Tibial nerve (tissue), 4 donors: ENCODE measurements around the gene ATXN7L1. TPM values are rescaled to one million over a fixed set of nuclear protein-coding genes. Genes with fewer than 3 reads are reported as not detected.

ENCODE experiments used
- DNase-seq, 2 donors: peaks; one replicate each; pipeline ENCODE4 v3.0.0-alpha.2; 2019; ENCODE audit warnings: low spot score in 2 of 2
- H3K27ac ChIP-seq, 4 donors: fragments of 200-600 bp; sonication (generic) in 3 of 4; one replicate each; pipeline ENCODE4 v1.5.1; 2017 to 2019; ENCODE audit warnings: mild to moderate bottlenecking in 1 of 4
- H3K27me3 ChIP-seq, 2 donors: fragments of 200-600 bp; sonication (generic) in 1 of 2; one replicate each; pipeline versions ENCODE4 v1.5.1 to v1.6.0; 2017 to 2019
- H3K36me3 ChIP-seq, 3 donors: fragments of 200-600 bp; sonication (generic); one replicate each; pipeline ENCODE4 v1.5.1; 2018 to 2019
- H3K4me1 ChIP-seq, 4 donors: fragments of 200-600 bp; sonication (generic) in 3 of 4; one replicate each; pipeline ENCODE4 v1.5.1; 2017 to 2019
- H3K4me3 ChIP-seq, 4 donors: fragments of 200-600 bp; sonication (generic) in 3 of 4; one replicate each; pipeline ENCODE4 v1.5.1; 2017 to 2019; ENCODE audit warnings: mild to moderate bottlenecking in 1 of 4, moderate library complexity in 1 of 4
- H3K9me3 ChIP-seq, 4 donors: fragments of 200-600 bp; sonication (generic) in 3 of 4; one replicate each; pipeline ENCODE4 v1.5.1; 2017 to 2019
- EP300 ChIP-seq, 2 donors: sonication (generic); formaldehyde crosslinking; IDR thresholded peaks; one replicate each; pipeline ENCODE4 v1.6.1; 2017; ENCODE audit warnings: antibody characterized with exemption in 2 of 2, mild to moderate bottlenecking in 1 of 2
- POLR2A ChIP-seq, 2 donors: fragments of 450-650 bp; IDR thresholded peaks; one replicate each; pipeline ENCODE4 v1.6.1; 2017; ENCODE audit warnings: antibody characterized with exemption in 2 of 2, mild to moderate bottlenecking in 2 of 2, moderate library complexity in 2 of 2
- WGBS, 2 donors: methylation state at CpG; one replicate each; pipeline ENCODE4 v1.1.5; 2018; 5-methylcytosine and 5-hydroxymethylcytosine counted together
- total RNA-seq, 4 donors: library from RNA; depleted of rRNA; stranded (reverse); fragments of >200 nt; gene quantifications; one replicate each; pipeline ENCODE4 v1.1.0, GENCODE V29; 2016
- TF ChIP-seq, protein P1 (sequence below), 5 experiments: fragments of 200-600 bp in 3 of 5; fragments of 450-650 bp in 2 of 5; sonication (generic) in 3 of 5; IDR thresholded peaks; one replicate each; pipeline ENCODE4 v1.5.1; 2016 to 2019; ENCODE audit warnings: antibody characterized with exemption in 5 of 5, mild to moderate bottlenecking in 3 of 5, moderate library complexity in 2 of 5

Gene ATXN7L1
- total RNA-seq, 4 donors from 2014 or later = 14.6 to 22.5 (median 19.1) TPM

DNA sequence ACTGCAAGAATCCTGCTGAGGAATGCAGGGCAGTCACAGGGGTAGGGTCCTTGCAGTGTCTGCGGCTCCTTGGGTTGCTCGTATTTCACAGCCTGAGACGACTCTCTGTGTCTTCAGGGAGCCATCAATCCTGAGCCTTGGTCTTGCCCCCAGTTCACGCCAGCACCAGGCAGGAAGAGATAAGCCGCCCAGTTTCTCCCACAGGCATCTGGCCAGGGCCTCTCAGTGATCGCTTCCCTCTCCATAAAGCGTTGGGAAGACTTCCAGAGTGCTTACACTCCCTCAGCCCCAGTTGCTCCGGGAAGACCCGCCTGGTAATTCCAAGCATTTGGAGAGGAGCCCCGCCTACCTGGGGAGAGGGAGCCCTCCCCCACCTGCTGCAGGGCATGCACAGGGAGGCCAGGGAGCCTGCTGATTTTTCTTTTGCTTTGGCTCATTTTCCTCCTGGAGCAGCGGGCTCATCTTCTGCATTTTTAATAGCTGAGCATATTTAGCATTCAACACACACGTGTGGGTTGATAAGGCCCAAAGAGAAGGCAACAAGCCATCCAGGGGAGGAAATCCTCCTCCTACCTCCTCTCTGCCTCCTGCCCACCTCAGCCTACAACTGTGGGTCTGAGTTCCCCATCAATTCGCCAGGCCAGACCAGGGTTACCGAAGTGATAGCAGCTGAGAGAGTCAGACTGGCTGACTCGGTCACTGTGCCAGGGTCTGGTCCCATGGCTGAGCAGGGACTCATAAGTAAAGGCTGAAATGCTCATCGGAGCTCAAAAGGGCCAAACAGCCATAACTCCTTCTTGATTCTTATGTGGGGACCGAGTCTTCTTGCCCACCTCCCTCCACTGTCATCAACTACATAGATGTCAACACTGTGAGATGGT lies 220.7 kb downstream of the ATXN7L1 start:
- H3K36me3 ChIP-seq = peaks cover 0 to 24% (median 0%) of the 10 kb centered on the region in 3 donors
- 43 to 47% methylated on average over 17 of the region's 17 CpGs for WGBS, 2 donors
- H3K9me3 ChIP-seq = no peaks in the 10 kb centered on the region
- TF ChIP-seq POLR2A (IDR thresholded peaks at IDR 0.05) (no peak), EP300 (IDR thresholded peaks at IDR 0.05) (no peak)
- TF ChIP-seq, protein P1, sequence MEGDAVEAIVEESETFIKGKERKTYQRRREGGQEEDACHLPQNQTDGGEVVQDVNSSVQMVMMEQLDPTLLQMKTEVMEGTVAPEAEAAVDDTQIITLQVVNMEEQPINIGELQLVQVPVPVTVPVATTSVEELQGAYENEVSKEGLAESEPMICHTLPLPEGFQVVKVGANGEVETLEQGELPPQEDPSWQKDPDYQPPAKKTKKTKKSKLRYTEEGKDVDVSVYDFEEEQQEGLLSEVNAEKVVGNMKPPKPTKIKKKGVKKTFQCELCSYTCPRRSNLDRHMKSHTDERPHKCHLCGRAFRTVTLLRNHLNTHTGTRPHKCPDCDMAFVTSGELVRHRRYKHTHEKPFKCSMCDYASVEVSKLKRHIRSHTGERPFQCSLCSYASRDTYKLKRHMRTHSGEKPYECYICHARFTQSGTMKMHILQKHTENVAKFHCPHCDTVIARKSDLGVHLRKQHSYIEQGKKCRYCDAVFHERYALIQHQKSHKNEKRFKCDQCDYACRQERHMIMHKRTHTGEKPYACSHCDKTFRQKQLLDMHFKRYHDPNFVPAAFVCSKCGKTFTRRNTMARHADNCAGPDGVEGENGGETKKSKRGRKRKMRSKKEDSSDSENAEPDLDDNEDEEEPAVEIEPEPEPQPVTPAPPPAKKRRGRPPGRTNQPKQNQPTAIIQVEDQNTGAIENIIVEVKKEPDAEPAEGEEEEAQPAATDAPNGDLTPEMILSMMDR (IDR thresholded peaks at IDR 0.05) = no peak
- H3K27ac ChIP-seq = peak overlapping the region in 1 of 4 donors; percentile 54
- H3K4me1 ChIP-seq = peaks cover 0 to 37% (median 11%) of the 10 kb centered on the region in 4 donors
- no peak overlapping the region for H3K4me3 ChIP-seq
- H3K27me3 ChIP-seq = no peaks in the 10 kb centered on the region
- no peak for DNase-seq

DNA sequence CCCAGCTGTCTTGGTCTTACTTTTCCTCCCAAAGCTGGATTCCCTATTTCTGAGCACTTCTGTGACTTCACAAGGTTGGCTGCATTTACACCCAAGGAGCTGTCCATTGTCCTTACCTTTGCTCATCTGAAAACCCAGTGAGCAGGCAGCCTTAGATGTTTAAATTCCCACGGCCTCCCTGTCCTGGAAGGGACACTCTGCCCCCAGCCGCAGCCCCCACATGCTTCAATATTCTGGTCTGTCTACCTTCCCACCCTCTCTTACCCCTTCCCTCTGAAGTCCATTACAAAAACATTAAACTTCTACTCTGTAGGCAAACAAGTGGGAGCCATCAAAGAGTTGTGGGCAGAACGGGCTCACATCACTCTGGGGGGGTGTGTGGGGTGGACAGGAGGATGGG lies 221.3 kb downstream of the ATXN7L1 start:
- H3K27me3 ChIP-seq = no peaks in the 10 kb centered on the region
- DNase-seq = no peak
- TF ChIP-seq EP300 (IDR thresholded peaks at IDR 0.05) (no peak), POLR2A (IDR thresholded peaks at IDR 0.05) (no peak)
- TF ChIP-seq, protein P1 (IDR thresholded peaks at IDR 0.05) = no peak
- H3K9me3 ChIP-seq = no peaks in the 10 kb centered on the region
- peaks cover 0 to 37% (median 11%) of the 10 kb centered on the region in 4 donors for H3K4me1 ChIP-seq
- H3K36me3 ChIP-seq = peaks cover 0 to 19% (median 0%) of the 10 kb centered on the region in 3 donors
- 57 to 59% methylated on average over 3 of the region's 3 CpGs for WGBS, 2 donors
- H3K4me3 ChIP-seq = no peak overlapping the region
- H3K27ac ChIP-seq = peak overlapping the region in 1 of 4 donors; percentile 54

DNA sequence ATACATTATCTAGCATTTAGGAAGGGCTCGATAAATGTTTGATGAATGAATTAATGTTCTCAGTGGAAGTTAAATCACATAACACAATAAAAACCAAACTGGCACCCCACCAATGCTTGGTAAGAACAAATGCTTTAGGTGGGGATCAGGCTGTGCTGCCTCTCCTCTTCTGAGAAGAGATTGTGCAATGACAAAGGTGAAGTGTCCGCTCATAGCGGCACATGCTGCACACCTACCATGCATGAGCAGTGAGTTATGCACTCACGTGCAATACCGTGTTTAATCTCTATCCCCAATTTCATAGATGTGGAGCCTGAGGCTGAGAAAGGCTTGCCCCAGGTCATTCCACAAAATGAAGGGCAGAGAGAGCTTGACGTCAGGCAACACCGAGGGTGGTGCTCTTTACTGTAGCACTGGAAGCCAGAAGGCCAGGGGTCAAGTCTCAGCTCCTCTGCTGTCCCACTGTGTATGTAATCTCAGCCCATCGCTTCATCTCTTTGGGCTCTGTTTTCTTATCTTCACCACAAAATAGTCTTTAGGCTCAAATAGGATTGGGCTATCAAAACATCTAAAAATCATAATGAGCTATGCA lies 222.2 kb downstream of the ATXN7L1 start:
- Histone ChIP-seq H3K4me1 (peaks cover 0 to 45% (median 16%) of the 10 kb centered on the region in 4 donors), H3K27me3 (no peaks in the 10 kb centered on the region), H3K27ac (no peak overlapping the region), H3K9me3 (no peaks in the 10 kb centered on the region), H3K4me3 (no peak overlapping the region), H3K36me3 (peaks cover 0 to 19% (median 0%) of the 10 kb centered on the region in 3 donors)
- 82 to 84% methylated on average over 8 of the region's 8 CpGs for WGBS, 2 donors
- DNase-seq = no peak
- no peak for TF ChIP-seq EP300 (IDR thresholded peaks at IDR 0.05)
- TF ChIP-seq POLR2A (IDR thresholded peaks at IDR 0.05) = no peak
- TF ChIP-seq, protein P1 (IDR thresholded peaks at IDR 0.05) = no peak

DNA sequence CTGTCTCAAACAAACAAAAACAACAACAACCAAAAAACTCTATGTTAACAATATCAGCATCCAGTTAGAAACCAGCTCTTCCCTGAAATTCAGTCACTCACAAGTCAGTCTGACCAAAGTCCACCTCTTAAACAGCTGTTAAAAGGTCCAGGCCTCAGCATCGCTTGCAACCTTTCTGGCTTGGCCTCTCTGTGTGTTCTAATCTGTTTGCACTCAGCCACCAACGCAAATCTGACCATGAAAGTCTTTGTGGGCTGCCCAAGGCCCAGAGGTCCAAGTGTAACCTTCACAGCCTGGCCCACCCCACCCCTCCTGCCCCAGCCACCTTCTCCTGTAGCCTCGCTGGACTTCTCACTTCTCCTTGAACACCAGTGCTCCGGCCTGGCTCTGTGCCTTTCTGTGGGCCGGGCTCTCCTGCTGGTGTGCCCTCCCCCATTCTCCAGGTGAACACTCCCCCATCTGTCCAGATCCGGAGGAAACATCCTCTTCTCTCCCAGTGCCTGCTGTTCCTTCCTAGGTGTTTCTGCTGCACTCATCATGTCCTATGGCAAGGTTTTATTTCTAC lies 222.9 kb downstream of the ATXN7L1 start:
- Histone ChIP-seq H3K4me3 (no peak overlapping the region), H3K4me1 (peaks cover 0 to 51% (median 20%) of the 10 kb centered on the region in 4 donors), H3K9me3 (no peaks in the 10 kb centered on the region), H3K27me3 (no peaks in the 10 kb centered on the region), H3K36me3 (peaks cover 0 to 14% (median 0%) of the 10 kb centered on the region in 3 donors), H3K27ac (no peak overlapping the region)
- DNase-seq = no peak
- TF ChIP-seq EP300 (IDR thresholded peaks at IDR 0.05) = no peak
- TF ChIP-seq POLR2A (IDR thresholded peaks at IDR 0.05) = no peak
- TF ChIP-seq, protein P1 (IDR thresholded peaks at IDR 0.05) = no peak
- WGBS, 2 donors = 82 to 83% methylated on average over 6 of the region's 6 CpGs
